ENCODE data around the gene KNTC1.
"Not testable (repeated sequence)": the region's sequence is repeated elsewhere in the genome, so short reads cannot be mapped to it uniquely, and the experiment has no call there.

Gene KNTC1

DNA sequence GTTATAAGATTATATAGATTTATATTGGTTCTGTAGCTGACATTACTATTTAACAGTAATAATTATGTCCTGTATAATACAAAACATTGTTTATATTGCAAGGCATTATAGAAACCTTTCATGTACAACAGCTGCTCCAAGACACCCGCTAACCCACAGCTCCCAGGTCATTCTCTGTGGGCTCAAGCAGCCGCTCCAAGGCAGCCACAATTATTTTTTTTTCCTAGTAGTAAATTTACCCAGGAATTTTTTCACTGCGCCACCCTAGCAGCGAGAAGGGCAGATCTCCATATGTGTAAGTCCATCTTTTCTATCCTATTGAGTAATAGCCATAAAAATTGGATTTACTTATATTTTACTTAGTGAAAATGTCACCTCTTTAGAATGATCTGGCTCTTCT is 36.3 kb downstream of the KNTC1 start:
- DNase-seq (no peak), ATAC-seq (no peak)

DNA sequence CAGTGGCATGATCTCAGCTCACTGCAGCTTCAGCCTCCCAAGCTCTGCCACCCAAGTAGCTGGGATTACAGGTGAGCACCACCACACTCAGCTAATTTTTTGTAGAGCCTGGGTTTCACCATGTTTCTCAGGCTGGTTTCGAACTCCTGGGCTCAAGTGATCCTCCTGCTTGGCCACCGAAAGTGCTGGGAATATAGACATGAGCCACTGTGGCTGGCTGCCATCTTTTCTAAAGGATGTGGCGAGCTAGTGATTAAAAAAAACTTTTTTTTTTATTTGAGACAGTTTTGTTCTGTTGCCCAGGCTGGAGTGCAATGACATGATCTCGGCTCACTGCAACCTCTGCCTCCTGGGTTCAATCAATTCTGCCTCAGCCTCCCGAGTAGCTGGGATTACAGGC is 39.8 kb downstream of the KNTC1 start:
- not testable (repeated sequence) for DNase-seq, ATAC-seq

DNA sequence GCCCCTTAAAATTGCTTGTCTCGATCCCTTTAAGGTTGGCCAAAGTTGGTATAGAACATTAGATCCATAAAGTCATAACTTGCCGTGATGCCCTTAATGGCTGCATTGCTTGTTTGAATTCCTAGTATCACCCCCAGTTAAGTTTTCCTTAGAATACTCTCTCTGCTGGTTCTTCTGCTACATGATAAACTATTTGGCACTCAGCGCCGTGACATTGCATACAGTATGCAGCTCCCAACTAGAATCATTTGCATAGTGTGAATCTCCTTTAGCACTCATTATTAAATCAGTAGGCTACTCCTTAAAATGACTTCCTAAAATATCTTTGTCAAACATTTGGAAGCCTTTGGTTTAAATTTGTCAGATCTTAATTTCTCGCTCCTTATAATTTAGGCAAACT is 42.2 kb downstream of the KNTC1 start:
- DNase-seq (no peak), ATAC-seq (no peak)

DNA sequence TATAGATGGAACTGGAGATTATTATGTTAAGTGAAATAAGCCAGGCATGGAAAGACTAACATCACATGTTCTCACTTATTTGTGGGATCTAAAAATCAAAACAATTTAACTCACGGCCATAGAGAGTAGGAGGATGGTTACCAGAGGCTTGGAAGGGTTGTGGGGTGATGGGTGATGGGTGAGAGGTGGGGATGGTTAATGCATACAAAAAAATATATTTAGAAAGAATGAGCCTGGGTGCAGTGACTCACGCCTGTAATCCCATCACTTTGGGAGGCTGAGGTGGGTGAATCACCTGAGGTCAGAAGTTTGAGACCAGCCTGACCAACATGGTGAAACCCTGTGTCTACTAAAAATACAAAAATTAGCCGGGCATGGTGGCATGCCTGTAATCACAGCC is 43.0 kb downstream of the KNTC1 start:
- not testable (repeated sequence) for ATAC-seq, DNase-seq

DNA sequence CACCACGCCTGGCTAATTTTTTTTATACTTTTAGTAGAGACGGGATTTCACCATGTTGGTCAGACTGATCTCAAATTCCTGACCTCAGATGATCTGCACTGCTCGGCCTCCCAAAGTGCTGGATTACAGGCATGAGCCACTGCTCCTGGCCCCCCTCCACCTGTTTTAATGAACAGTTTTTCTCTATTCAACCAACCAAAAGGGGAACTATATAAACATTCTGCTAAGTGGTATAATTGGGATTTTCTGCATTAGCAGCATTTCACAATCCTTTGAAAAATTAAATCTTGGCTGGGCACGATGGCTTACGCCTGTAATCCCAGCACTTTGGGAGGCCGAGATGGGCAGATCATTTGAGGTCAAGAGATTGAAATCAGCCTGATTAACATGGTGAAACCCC is 44.8 kb downstream of the KNTC1 start:
- no peak for ATAC-seq

DNA sequence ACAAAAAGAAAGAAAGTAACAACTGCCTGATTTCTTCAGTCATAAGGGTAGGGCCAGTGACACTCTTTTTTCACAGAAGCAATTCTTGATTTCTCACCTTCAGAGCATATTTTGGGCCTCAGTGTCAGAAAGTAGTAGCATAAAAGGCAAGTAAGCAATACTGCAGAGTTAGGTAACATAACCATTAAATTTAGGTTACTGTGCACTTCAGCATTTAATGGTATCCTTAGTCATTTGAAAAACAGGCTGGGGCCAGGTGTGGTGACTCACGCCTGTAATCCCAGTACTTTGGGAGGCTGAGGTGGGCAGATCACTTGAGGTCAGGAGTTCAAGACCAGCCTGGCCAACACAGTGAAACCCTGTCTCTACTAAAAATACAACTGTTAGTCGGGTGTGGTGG is 56.2 kb downstream of the KNTC1 start:
- DNase-seq, ATAC-seq: not testable (repeated sequence)

More for the DNA sequence above, 44.8 kb downstream of the KNTC1 start:
- no peak for DNase-seq

DNA sequence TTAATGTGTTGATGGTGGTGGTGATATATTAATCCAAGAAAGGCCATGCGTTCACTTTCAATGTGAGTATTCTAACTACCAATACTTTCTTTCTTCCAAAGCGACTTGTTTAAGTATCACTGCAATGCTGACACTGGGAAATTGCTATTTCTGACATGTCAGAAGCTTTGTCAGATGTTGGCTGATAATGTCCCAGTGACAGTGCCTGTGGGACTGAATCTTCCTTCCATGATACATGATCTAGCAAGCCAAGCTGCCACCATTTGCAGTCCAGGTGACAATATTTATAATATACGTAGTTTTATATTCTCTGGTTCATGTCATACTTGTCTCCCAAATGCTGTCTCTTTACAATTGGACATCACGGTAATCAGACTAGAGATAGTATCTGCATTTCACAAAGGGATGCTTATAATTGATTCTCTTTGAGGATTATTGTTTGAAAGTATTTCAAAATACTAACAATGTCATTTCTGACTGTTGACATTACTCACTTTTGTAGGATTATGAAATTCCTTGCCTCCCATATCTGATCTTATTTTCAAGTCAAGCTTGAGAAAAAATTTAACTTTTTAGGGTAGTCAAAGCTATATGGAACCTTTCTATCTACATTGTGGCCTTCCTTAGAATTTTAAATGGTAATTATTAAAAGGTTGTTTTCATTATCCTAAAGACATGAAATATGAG is 57.3 kb downstream of the KNTC1 start:
- DNase-seq: no peak
- ATAC-seq: no peak

DNA sequence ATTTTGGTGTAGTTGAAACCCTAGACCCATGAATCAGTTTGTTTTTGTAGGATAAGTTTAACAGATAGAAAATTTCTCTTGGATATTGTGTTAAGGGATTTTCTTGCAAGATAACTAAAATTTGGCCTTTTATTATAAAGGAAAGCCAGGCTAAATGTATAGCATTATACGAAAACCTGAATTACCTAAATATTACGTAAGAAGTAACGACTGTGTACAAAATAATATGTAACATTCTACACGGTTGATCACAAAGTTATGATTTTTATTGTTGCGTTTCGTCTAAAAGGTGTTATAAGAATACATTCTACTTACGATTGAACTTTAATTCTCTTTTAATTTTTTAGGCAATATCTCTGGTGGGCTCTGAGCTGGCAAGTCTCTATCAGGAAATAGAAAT is 63.9 kb downstream of the KNTC1 start:
- ATAC-seq (no peak), DNase-seq (no peak)

DNA sequence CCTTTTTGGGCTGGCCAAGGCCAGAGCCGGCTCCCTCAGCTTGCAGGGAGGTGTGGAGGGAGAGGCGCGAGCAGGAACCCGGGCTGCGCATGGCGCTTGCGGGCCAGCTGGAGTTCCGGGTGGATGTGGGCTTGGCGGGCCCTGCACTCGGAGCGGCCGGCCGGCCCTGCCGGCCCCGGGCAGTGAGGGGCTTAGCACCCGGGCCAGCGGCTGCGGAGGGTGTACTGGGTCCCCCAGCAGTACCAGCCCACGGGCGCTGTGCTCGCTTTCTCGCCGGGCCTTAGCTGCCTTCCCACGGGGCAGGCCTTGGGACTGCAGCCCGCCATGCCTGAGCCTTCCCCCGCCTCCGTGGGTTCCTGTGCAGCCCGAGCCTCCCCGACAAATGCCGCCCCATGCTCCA is 64.9 kb downstream of the KNTC1 start:
- DNase-seq, ATAC-seq: not testable (repeated sequence)

DNA sequence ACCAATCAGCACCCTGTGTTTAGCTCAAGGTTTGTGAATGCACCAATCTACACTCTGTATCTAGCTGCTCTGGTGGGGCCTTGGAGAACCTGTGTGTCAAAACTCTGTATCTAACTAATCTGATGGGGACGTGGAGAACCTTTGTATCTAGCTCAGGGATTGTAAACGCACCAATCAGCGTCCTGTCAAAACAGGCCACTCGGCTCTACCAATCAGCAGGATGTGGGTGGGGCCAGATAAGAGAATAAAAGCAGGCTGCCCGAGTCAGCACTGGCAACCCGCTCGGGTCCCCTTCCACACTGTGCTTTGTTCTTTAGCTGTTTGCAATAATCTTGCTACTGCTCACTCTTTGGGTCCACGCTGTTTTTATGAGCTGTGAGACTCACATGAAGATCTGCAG is 65.5 kb downstream of the KNTC1 start:
- not testable (repeated sequence) for DNase-seq, ATAC-seq

DNA sequence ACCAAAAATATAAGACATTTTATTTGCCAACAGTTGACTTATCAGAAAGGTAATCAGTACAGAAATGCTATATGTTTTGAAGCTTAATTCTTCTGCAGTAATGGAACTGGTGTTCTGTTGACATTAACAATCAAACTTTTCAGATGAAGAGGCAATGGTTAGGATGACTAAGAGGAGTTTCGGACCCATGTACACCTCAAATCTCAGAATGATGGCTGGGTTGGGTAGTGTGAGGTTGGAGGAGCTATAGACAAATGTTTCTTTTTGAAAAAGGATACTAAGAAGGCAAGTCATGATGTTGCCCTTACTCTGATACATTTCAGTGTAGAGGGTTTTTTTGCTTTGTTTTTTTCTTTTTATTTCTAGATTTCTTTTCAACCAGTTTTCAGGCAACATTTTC is 66.9 kb downstream of the KNTC1 start:
- no peak for ATAC-seq
- DNase-seq: no peak

DNA sequence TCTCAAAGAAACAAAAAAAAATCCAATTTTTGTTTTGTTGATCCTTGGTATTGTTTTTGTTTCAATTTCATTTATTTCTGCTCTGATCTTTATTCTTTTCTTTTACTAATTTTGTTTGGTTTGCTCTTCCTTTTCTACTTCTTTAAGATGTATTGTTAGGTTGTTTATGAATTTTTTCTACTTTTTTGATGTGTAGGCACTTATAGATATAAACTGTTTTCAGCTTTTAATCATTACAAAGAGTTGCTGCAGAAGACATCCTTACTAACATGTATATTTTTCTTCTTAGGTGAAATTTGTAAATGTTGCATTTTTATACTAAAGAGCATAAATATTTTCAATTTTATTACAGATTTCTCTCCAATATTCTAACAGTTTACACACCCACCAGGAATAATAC is 69.8 kb downstream of the KNTC1 start:
- no peak for ATAC-seq

DNA sequence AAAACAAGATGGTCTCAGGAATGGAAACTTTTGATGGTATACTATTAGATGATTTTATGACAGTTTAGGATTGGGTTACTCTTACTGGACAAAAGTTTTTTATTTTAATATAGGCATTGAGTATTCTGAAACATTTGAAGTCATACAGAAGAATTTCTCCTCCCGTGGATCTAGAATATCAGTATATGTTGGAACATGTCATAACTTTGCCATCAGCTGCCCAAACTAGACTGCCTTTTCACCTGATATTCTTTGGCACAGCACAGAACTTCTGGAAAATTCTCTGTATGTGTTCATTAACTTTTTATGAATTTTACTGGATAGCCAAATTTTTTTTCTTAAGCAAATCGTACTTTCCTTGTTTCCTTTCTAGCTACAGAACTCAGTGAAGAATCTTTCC is 75.4 kb downstream of the KNTC1 start:
- DNase-seq: no peak

More for the DNA sequence above, 69.8 kb downstream of the KNTC1 start:
- no peak for DNase-seq

DNA sequence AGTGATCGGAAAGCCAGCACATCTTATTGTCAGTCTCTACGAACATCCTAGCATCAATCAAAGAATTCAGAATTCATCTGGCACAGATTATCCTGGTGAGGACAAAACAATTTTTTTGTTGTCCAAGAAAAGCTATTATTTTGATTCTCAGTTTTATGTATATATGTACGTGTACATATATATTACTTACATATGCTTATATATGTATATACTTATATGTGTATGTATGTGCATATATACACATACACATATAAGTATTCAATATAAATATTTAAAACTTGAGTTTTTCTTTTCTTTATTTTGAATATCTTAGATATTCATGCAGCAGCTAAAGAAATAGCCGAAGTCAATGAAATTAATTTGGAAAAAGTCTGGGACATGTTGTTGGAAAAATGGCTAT is 77.9 kb downstream of the KNTC1 start:
- no peak for ATAC-seq
- no peak for DNase-seq

More for the DNA sequence above, 75.4 kb downstream of the KNTC1 start:
- ATAC-seq: no peak

DNA sequence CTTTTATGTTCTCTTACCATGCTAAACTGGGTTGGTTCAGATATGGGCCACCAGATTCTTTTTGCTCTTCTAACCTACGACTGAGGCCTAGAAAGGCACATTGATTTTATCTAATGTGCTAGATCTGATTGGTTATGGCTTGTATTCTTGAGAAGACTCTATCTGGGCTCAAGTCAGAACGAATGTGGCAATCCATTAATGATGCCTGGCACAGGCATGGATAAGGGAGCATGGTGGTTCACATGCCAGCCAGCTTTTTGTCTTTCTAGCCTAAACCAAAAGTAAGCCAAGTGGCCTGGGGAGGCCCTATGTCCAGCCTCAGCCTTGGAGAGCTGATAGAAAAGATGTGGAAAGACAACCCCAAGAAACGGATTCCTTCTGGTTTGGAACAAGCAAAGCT is 82.7 kb downstream of the KNTC1 start:
- ATAC-seq (no peak), DNase-seq (no peak)

DNA sequence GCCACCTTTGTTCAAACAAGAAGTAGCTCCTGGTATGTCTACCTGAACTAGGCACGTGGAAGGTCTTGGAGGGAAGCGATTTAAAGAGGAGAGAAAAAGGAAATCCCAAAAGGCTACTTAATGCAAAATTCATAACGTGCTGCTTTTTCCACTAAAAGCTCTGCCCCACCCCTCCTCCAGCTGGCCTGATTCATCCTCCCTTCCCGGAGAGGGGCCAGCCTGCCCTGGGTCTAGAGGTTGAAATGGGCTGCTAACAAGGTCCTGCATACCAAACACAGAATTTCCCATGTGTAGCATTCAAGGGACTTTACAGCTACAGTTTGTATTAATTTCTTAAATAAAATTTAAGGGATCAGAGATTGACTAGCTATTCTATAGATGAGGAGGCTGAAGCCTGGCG is 83.2 kb downstream of the KNTC1 start:
- ATAC-seq: no peak
- DNase-seq: no peak

DNA sequence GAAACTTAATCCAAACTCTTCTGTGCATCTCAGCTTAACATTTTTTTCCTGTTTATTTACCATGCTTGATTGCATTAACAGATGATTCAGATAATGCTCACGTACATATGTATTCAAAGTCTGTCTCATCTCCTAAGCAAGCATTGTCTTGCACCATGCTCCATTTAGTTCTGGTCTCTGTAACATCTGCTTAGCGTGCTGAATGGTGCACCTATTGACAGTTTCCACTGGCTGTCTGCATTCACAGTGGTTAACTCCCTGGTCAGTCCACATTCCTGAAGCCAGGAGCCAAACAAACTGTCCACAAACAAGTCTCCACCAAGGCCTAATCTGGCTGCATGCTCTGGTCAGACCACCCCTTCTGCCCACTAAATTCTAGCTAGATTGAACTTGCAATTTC is 83.9 kb downstream of the KNTC1 start:
- DNase-seq (no peak), ATAC-seq (no peak)

DNA sequence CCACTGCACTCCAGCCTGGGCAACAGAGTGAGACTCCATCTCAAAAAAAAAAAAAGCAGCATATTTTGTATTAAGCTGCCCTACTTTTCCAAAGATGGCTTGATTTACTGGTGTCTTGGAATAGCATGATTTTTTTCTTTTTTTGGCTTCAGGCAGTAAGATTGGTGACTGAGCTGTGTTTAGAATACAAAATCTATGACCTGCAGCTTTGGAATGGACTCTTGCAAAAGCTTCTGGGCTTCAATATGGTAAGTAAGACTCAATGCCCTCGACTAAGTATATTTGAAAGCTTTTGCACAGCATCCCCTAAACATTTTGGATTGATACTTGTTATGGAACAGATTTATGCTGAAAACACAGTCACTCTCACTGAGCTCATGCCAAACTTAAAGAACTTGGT is 87.8 kb downstream of the KNTC1 start:
- ATAC-seq: no peak
- DNase-seq: no peak

DNA sequence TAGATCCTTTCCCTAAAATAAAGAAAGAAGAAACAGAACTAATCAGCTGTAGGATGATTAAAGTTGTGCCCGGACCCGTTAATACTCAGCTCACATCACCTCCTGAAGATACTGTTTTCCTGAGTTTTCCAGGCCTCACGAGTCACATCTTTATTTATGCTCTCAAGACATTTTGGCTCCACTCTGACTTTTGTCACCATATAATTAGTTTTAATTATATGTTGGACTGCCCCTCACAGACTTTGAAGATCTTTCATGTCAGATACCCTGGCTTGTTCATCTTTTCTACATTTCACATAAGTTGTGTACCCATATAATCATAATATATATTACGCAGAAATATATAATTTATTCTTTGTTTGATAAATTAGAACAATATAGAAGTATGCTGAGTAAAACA is 88.7 kb downstream of the KNTC1 start:
- ATAC-seq (no peak), DNase-seq (no peak)

DNA sequence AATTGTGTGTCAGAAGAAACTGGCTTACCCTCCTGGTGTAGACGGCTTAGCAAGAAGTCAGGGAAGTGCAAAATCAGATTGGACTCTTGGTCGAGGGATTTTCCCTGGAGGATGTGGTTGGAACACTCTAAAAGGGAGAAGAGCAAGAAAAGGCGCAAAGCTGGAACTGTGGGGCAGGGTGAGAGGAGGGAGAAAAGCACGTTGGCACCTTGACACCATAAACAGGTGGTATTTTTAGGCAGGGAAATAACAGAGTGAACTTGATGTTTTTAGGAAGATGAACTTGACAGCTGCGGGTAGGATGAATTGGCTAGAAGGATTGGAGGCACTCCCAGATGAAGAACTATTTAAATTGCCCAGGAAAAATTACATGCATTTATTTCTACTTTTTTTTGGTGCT is 108.4 kb downstream of the KNTC1 start:
- no peak for ATAC-seq
- no peak for DNase-seq

DNA sequence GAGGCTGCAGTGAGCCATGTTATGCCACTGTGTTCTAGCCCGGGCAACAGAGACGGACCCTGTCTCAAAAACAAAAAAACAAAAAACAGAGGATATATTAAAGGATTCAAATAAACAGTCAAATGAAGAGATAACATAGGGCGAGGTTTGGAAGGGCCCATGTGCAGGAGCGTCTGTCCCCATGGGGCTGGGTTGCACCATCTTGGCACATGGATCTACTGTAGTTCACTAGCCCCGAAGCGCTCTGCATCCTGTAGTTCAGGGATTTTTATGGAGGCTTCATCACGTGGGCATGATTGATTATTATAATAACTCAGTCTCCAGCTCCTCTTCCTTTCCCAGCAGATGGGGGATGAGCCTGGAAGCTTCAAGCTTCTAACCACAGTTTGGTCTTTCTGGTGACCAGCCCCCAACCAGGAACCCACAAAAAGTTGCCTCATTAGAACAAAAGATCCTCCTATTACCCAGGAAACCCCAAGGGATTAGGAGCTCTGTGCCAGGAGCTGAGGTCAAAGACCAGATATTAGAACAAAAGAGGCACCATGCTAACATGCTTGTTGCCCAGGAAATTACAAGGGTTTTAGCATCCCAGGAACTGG is 116.3 kb downstream of the KNTC1 start:
- DNase-seq (no peak), ATAC-seq (no peak)

DNA sequence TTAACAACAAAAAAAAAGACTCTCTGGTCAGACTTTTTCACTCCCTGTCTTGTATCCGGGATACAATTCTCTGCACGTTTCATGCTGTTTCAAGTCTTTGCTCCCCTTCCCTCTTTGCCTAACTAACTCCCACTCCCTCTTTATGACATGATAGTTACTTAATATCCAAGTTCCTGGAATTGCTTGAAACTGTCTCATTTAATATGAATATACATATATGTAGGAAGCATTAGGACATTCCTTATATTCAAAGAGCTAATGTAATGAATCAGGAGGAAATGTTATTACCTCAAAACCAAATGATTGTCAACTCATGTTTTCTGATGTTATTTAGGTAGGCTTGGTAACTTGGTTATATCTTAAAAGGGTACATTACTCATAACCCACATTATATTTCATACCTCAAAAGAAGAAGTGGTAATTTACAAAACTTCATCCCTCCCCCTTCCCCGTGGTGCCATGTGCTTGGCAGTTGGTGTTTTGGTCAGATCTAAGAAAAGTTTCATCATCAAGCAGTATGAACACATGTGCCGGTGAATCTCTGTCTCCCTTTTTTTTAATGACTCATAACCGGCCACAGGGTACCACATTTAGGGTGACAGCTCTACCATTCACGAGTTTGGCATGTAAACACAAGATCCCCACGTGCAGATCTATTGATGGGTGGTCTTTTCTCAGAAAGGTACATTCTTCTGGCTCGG is 119.6 kb downstream of the KNTC1 start:
- DNase-seq: peak; percentile 58
- peak; percentile 97 for ATAC-seq

DNA sequence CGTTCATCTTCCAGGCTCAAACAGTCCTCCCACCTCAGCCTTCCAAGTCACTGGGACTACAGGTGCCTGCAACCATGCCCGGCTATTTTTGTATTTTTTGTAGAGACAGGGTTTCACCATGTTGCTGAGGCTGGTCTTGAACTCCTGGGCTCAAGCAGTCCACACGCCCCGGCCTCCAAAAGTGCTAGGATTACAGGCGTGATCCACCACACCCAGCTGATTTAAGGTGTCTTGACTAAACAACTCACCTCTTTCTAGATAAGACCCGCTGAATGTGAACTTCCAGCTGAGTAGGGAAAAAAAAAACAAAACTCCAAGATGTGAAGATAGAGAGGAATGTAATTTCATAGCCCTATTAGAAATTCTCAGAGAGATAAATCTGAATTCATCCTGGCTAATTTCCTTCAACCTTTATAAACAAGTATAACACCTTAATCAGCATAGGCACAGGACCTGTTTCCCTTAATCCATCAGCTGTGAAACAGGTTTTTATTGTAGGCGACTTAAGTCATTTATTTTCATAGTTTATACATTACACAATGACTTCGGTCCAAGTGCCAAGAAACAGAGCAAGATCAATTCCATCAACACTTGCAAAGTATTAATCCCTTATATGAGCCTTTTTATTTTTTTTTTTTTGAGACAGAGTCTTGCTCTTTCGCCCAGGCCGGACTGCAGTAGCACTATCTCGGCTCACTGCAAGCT is 124.6 kb downstream of the KNTC1 start:
- DNase-seq: no peak
- no peak for ATAC-seq
